ENCODE results near the gene DNAAF9.
"Not testable (repeated sequence)": the region's sequence is repeated elsewhere in the genome, so short reads cannot be mapped to it uniquely, and the experiment has no call there.

The DNAAF9 gene
- total RNA-seq = 3.9 to 20.1 (median 20.0) reads per million in 3 experiments

DNA sequence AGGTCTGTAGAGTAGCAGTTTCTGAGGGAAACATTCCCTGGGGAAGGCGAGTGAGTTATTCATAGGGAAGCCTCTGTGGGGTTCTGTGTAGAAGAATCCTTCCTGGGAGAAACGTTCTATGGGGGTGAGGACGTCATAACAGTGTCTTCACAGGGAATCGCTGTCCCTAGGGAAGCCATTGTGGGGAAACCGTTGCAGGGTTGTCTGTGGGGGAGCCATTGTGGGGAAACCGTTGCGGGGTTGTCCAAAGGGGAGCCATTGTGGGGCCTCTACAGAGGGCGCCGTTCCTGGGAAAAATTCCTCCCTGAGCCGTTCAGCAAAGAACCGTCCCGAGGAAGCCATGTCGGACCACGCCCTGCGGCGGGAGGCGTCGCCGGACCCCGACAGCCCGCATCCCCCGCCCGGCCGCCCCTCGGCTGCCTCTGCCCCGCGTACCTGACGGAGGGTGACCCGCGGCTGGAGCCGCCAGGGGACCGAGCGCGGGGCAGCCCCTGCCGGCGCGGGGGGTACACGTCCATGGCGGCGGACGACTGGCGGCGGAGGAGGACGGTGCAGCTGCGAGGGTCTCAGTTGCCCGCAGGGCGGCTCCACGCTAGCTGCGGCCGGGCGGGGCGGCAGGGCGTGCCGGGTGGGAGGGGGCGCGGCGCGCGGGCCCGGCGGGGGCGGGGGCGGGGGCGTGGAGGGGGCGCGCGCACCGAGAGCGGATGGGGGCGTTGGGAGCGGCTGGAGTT is at the start of gene DNAAF9:
Gene DNAAF9, minus strand, starts transcription at position 630 of the 731 bp plus-strand sequence. Its CDS starts 112 bp downstream, at position 518.
- peak; percentile 57 for DNase-seq

DNA sequence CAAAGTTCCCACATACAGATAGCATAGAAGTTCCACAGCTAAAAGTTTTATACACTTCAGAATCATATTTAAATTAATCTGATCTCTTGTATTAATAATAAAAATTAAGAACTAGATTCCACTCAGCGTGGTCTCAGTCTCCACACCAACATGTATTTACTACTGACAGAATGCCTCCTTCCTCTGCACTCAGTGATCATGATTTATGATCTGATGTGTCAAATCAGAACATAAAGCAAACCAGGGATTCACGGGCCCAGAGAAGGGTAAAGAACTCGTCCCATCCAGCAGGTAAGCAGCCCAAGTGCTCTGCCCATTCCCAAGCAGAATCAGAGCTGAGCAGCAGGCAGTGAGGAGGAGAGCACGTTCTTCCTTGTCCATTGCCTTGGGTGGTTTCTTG is 49.2 kb upstream of the DNAAF9 start:
- no peak for DNase-seq

DNA sequence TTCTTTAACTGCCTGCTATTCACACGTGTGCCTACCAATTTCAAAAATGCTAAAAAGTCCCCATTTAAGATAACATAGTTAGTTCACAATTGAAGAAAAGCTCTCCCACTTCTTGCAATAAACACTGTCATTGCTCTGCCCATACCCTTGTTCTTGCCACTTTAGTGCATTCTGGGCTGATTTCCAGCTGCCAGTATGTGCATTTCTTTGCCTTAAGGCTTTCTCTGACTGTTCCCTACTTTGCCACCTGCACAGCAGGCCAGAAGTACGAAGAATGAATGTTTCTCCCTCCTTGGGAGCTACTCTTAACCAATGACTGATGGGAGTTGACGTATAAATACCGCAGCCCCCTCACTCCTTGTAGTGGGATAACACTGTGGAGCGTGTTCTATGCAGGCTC is 47.4 kb upstream of the DNAAF9 start:
- no peak for DNase-seq

DNA sequence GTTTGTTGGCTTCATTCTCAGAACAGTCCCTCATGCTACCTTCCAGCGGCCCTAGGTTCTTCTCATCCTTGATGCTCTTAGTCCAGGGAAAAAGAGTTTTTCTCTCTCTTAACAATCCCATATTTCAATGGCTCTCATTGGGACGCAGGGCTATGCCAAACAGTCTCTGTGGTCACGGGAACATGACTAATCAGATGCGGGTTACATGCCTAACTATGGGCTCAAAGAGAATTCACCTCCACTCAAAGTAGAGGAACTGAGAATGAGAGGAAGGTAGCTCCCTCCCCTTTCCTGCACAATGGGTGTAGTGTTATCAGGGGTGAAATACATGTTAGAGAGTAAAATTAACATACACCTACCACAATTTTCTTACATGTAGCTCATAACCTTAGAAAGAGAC is 45.2 kb upstream of the DNAAF9 start:
- DNase-seq = no peak

DNA sequence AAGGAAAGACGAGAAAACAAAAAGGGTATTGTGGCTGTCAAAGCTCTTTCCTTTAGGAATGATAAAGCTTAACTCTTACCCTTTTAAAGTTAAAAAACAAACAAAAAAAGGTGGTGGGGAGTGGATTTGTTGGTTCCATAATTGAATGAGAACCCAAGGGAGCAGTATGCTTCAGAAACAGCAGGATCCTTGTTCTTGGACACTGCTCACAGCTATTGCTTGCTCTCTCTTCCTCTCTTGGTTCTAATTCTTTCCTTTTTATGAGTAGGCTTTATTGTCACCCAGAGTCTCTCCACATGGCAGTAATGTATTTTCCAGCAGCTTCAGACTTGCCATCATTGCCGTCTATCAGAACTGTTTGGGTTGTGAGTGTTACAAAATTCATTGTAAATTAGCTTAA is 44.7 kb upstream of the DNAAF9 start:
- no peak for DNase-seq

DNA sequence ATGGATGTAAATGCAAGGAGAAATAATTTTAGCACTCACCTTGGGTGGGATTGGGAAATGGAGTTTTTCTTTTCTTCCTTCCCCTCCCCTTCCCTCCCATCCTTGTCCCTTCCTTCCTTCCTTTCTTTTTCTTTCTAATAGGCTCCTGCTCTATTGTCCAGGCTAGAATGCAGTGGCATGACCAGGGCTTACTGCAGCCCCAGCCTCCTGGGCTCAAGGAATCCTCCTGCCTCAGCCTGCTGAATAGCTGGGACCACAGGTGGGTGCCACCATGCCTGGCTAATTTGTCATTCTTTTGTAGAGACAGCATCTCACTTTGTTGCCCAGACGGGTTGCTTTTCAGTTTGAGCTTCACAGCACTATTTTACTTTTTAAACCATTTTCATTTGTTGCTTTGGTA is 41.9 kb upstream of the DNAAF9 start:
- DNase-seq = no peak

DNA sequence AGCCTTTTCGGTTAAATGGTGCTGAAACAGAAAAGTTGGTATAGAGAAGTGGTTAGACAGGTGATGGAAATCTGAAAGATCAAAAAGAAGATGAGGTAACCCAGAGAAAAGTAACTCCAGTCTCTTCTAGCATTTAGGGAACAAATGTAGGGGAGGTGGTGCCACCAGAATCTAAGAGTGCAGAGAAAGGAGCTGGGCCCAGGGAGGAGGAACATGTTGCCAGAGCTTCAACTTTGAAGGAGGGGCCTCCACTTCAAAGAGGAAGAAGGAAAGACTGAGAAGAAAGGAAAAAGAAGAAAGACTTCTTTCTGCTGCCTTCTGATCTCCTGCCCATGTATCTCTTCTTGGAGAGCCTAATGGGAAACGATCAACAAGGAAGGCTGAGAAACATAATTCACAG is 39.9 kb upstream of the DNAAF9 start:
- no peak for DNase-seq

DNA sequence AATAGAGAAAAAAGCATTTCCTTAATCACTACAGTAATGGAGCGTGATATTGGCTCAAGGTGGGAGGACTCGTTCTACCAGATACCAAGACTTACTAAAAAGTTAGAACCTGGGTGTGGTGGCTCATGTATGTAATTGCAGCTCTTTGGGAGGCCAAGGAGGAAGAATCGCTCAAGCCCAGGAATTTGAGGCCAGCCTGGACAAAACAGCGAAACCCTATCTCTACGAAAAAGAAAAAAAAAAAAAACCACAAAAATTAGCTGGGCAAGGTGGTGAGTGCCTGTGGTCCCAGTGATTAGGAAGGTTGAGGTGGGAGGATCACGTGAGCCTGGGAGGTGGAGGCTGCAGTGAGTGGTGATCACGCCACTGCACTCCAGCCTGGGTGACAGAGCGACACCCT is 39.3 kb upstream of the DNAAF9 start:
- DNase-seq = no peak

DNA sequence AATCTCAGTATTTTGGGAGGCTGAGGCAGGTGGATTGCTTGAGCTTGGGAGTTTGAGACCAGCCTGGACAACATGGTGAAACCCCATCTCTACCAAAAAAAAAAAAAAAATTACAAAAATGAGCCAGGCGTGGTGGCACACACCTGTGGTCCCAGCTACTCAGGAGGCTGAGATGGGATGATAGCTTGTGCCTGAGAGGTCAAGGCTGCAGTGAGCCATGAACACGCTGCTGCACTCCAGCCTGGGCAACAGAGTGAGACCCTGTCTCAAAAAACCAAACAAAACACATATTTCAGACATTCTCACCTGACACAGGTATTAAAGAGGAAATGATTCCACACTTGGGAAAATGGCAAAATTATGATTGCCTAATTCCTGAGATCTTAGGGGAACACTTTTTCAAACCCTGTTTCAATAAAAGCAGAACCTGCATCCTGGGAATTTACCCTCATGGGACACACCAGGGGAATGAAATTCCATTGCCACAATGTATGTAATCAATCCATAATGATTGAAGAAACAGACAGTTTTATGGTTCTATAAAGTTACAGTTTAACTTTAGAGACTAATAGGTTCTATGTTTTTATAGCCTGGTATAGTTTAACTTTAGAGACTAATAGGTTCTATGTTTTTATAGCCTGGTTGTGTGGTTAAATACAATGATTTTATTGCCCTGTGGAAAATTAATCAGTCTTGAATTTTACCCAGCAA is 29.6 kb upstream of the DNAAF9 start:
- DNase-seq = no peak

DNA sequence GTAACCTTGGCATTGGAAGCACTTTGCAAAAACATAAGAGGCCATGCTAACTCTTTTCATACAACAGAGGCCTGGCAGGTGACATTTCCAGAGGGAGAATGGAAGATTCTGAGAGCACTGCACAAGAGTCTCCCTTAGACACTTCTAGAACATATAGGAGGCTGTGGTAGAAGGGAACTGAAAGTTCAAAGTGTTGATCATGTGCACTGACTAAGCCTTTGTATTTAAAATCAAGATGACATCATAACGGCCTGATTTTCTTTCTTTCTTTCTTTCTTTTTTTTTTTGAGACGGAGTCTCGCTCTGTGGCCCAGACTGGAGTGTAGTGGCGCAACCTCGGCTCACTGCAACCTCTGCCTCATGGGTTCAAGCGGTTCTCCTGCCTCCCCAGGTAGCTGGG is 26.8 kb upstream of the DNAAF9 start:
- DNase-seq = no peak

DNA sequence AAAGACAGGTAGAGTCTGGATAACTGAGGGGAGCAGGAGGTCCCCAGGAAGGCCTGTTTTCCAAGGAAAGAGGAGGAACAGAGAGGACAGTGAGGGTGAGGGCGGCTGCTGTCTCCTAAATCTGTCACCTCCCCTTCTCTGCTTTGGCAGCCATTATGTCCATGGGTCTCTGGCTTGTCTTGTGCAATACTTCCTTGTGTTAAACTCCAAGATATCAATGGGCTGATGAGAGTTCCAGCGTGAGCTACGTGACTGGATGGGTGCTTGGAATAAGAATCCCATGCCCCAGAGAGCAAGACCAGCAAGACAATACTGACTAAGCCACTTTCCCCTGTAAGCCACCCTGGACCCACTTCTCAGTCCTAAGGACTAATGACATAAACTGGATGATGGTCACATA is 26.3 kb upstream of the DNAAF9 start:
- no peak for DNase-seq

DNA sequence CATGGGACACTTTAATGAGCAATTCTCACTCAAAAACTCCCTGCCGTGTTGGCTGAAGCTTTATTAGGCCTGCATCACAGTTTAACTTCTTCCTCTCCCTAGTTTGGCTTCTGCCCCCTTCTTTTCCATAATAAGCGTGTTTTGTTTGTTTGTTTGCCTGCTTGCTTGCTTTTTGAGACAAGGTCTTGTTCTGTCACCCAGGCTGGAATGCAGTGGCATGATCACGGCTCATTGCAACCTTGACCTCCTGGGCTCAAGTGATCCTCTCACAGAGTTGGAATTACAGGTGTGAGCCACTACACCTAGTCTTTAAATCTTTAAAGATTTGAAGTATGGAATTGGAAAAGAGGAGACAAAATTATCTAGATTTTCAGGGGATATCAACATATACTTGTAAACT is 25.4 kb upstream of the DNAAF9 start:
- DNase-seq = no peak

DNA sequence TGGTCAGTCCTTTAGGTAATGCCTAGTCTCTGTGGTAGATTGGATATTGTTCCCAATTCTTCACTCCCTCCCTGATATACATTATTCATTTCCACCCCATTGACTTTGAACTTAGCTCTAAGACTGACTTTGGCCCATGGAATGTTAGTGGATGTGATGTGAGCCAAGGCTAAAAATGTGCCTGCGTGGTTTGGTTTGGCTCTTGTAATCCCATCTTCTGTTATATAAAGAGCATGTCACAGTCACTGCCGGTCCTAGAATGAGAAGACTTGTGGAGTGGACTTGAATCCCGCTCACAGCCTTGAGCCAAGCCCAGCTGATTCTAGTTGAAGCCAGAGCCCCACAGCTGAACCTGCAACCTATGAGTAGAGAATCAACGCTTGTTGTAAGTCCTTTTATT is 23.6 kb upstream of the DNAAF9 start:
- no peak for DNase-seq

DNA sequence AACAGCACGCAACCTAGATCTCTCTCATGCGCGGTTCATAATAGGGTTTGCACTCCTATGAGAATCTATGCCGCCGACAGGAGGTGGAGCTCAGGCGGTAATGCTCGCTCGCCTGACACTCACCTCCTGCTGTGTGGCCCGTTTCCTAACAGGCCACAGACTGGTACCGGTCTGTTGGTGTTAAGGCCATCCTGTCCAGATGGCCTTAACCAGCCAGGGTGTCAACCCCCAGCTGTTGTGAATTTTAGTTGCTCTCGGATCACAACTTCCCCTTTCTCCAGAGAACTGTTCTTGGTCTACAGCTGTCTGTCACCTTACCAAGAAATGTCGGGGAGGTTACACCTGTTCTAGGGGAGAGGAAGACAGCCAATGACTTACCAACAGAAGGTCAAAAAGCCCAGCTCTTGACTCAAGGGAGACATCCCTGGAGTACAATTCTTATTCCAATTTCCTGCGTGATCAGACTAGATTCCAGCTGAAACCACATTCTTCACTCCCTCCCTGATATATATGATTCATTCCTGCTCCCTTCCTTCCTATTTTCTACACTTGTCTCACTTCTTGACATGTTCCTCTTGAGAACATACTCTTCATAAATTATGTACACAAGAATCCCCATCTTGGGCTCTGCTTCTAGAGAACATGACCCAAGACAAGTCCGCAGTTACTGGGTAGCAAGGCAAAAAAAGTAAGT is 23.1 kb upstream of the DNAAF9 start:
- DNase-seq = no peak

DNA sequence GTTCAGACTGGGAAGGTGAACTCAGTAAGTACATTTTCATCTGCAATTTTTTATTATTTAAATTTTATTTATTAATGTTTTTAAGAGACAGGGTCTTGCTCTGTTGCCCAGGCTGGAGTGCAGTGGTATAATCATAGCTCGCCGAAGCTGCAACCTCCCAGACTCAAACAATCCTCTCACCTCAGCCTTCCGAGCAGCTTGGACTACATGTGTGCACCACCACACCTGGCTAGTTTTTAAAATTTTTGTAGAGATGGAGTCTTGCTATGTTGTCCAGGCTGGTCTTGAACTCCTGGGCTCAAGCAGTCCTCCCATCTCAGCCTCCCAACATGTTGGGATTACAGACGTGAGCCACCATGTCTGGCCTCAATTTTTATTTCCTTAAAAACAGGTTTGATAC is 19.3 kb upstream of the DNAAF9 start:
- not testable (repeated sequence) for DNase-seq

DNA sequence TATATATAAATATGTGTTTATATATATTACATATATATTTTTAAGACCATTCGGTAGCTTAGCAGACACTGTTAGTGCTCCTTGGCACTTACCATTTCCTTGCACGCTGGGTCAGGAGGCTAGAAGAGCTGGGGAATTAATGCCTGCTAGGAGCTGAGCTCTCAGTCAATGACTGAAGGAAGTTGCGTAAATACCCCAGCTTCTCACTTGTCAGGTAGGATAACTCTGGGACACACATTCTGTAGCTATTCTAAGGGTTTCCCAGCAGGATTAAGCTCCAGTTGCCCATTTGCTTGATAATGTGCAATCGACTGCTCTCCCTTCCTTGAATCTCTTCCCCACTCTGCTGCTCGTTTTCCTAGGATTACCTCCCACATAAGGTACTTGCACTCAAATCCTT is 15.7 kb upstream of the DNAAF9 start:
- no peak for DNase-seq

DNA sequence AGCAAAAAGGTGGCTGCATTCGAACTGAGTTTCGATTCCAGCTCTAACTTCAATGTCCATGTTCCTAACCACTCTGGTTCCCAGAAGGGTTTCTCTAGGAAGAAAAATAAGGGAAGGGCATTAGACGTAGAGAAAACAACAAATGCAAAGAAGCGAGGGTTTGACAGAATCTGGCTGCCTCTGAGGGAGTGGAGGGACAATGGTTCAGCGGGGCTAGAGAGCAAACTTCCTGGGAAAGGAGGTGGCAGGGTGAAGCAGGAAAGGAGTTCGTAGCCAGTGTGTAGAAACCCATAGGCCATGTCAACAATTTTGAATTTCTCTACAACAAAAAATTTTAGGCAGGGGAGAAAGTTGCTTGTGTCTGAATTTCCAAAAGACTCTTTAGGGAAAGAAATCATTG is 14.5 kb upstream of the DNAAF9 start:
- no peak for DNase-seq

DNA sequence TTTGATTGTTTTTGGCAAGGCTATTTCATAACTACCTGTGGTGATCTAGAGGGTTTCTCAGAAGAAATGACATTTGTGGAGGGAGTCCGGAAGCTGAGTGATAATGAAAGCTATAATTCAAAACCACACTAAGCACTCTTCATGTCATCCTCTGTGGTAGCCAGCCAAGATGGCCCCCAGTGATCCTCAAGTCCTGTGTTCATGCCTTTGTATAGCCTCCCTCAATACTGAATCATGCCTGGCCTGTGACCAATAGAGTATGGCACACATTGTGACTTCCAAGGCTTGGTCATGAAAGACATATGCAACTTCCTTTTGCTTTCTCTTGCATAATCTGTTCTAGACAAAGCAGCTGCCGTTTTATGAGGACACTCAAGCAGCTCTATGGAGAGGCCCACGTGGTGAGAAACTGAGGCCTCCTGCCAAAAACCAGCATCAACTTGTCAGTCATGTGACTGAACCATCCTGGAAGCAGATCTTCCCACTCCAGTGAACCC is 12.8 kb upstream of the DNAAF9 start:
- DNase-seq = peak; percentile 41

DNA sequence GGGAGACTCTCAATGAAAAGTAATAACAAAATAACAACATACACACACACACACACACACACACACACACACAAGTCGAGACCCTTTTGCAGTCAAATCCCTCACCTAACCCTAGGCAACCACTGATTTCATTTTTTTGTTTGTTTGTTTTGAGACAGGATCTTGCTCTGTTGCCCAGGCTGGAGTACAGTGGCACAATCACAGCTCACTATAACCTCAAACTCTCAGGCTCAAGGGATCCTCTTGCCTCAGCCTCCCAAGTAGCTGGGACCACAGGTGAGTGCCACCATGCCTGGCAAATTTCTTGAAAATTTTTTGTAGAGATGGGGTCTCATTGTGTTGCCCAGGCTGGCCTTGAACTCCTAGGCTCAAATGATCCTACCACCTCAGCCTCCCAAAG is 10.7 kb upstream of the DNAAF9 start:
- not testable (repeated sequence) for DNase-seq

DNA sequence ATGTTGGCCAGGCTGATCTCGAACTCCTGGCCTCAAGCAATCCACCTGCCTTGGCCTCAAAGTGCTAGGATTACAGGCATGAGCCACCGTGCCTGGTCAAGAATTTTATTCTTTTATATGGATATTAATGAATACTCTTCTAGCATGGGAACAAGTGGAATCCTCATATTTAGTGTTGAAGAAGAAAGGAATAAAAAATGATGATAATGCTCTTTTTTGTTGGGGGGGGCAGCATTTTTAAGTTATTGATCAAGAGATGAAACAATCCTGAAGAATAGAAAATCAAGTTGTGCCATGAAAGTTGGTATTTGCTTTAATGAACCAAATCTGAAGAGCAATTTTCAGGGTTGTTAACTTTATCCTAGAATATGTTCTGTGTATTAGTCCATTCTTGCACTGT is 6.7 kb upstream of the DNAAF9 start:
- DNase-seq = no peak

DNA sequence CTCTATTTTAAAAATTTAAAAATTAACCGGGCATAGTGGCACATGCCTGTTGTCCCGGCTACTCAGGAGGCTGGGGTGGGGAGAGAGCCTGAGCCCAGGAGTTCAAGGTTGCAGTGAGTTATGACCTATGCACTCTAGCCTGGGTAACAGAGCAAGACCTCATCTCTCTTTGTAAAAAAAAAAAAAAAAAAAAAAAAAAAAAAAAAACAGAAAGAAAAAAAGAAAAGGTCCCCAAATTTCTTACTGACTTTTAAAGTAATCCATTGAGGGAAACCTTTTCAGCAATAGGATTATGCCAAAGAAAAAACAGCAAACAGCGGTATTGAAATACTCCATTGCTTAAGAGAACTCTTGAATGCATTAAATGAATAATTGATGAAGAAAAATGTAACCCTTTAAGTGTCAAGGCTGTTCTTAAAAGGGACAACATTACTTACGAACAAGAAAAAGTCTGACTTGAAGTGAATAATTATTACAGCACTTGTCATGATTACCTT is 6.0 kb upstream of the DNAAF9 start:
- no peak for DNase-seq

DNA sequence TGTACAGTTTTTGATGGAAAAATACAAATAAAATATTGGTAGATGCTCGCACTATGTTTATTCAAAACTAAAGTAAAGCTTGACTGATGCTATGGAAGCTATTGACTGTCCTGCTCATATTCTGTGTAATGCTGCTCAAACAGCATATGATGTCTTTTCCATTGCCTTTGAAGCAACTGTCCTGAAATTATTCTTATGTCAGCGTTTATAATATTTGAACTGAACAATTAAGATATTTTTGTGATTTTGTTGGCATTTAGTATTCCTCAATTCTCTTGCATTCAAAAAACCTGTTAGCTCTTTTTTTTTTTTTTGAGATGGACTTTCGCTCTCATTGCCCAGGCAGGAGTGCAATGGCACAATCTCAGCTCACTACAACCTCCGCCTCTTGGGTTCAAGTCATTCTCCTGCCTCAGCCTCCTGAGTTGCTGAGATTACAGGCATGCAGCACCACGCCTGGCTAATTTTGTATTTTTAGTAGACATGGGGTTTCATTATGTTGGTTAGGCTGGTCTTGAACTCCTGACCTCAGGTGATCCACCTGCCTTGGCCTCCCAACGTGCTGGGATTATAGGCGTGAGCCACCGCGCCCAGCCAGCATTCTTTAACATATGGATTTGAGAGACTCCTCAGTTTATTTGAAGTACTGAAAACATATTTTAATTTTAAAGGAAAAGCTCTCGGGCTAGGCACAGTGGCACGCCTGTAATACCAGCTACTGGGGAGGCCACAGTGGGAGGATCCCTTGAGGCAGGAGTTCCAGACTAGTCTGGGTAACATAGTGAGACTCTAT is 5.3 kb upstream of the DNAAF9 start:
- no peak for DNase-seq

DNA sequence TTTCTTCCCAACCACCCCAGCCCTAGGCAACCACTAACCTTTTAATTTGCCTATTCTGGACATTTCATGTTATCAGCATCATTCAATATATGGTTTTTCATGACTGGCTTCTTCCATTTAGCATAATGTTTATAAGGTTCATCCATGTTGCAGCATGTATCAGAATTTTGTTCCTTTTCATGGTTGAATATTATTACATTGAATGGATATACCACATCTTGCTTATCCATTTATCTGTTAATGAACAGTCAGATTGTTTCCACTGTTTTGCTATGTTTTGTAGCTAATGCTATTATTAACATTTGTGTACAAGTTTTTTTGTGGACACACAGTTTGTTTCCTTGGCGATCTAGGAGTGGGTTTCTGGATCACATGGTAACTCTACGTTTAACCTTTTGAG is 3.0 kb upstream of the DNAAF9 start:
- no peak for DNase-seq
